Activated CD8-positive, alpha-beta T cell treated with anti-CD3 and anti-CD28 coated beads for 36 hours (primary cell): ENCODE measurements around the gene TRERF1. TPM values are rescaled to one million over a fixed set of nuclear protein-coding genes. Genes with fewer than 3 reads are reported as not detected.
A peak's percentile ranks its signal among the peaks of the same experiment; 100 is the strongest.

Source experiments
- ATAC-seq: fragments of 200-7000 bp; cut with Tn5 transposase; one replicate; pipeline ENCODE4 v1.10.0; 2021; ENCODE audit warnings: mild to moderate bottlenecking, moderate library complexity
- CTCF ChIA-PET: fragments of 350-600 bp; sonication (Branson Sonifier 250); formaldehyde crosslinking; loops from one replicate; lab custom pipeline; 2021; ENCODE audit warnings: antibody characterized with exemption; lab: Charles Lee
- POLR2A ChIA-PET: fragments of 350-600 bp; sonication (Branson Sonifier 250); formaldehyde crosslinking; loops from one replicate; lab custom pipeline; 2021; ENCODE audit warnings: antibody characterized with exemption; lab: Charles Lee
- DNase-seq: peaks from one replicate; pipeline ENCODE4 v3.0.0-alpha.2; 2020
- H3K27ac Mint-ChIP-seq: one replicate; pipeline ENCODE4 v1.8.0; 2021; ENCODE audit warnings: mild to moderate bottlenecking, mixed read lengths
- H3K27me3 Mint-ChIP-seq: one replicate; pipeline ENCODE4 v1.8.0; 2021; ENCODE audit warnings: mixed read lengths
- H3K36me3 Mint-ChIP-seq: one replicate; pipeline ENCODE4 v1.8.0; 2021; ENCODE audit warnings: low read depth, mixed read lengths
- H3K4me1 Mint-ChIP-seq: one replicate; pipeline ENCODE4 v1.8.0; 2021; ENCODE audit warnings: low read depth, mixed read lengths
- H3K4me3 Mint-ChIP-seq: one replicate; pipeline ENCODE4 v1.8.0; 2021; ENCODE audit warnings: mild to moderate bottlenecking, moderate library complexity, mixed read lengths
- H3K9me3 Mint-ChIP-seq: one replicate; pipeline ENCODE4 v1.8.0; 2021; ENCODE audit warnings: mixed read lengths
- intact Hi-C: fragments of 100-400 bp; cut with micrococcal nuclease; formaldehyde crosslinking; loops from one replicate; pipeline ENCODE4 v1.10.0; 2022
- total RNA-seq, 2 experiments: library from RNA; stranded (reverse); gene quantifications; one replicate each; pipeline ENCODE4 v1.2.3, GENCODE V29; 2021
- TF ChIP-seq, protein P1 (sequence below): fragments of 200-600 bp; IDR thresholded peaks from one replicate; pipeline ENCODE4 v1.8.0; 2022; ENCODE audit warnings: antibody characterized with exemption, mild to moderate bottlenecking

TRERF1 gene
- total RNA-seq, 2 experiments from 2014 or later = 6.5 to 6.9 TPM

DNA sequence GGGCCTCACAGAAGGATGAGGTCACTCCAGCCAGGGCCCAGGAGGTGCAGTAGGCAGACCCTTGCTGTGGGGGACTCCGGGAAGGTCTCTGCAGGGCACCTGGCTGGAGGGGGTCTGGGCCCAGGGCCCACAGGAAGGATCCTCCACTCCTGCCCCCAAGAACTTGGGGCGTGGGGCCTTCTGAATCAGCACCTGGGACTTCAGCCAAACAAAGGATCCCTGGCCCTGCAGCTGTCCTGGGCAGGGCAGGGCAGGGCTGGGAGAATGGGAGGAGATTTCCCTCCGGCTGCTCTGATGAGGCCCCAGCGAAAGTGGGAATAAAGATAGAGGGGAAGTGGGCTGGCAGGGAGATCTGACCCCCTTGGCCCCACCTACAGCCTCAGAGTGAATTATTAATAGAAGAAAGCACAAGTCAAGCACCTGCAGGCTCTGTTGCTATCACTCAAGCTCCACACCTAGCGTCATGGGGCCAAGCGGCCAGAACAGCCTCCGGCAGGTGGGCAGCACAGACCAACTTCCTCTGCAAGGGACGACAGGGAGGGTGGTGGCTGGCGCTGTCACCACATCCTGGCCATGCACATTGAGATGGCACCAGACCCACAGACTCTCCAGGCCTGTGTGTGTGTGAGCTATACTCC lies 172.5 kb downstream of the TRERF1 start:
- POLR2A ChIA-PET = interaction anchor here (0.7 to 1.4 kb wide), 6 partner anchors 14 to 269 kb away, joined by 3 to 5 read pairs (median 4); no protein-coding TSS in a partner anchor
- Mint-ChIP-seq H3K9me3 (no peaks in the 10 kb centered on the region), H3K4me1 (peaks cover 48% of the 10 kb centered on the region), H3K36me3 (peaks cover 1% of the 10 kb centered on the region), H3K4me3 (no peak overlapping the region), H3K27ac (peak overlapping the region; percentile 86), H3K27me3 (no peaks in the 10 kb centered on the region)
- CTCF ChIA-PET = interaction anchor here (1.2 to 5.9 kb wide), 3 partner anchors 18 to 268 kb away, joined by 3 to 32 read pairs (median 6); no protein-coding TSS in a partner anchor
- ATAC-seq (peak; percentile 58), DNase-seq (peak; percentile 67)
- TF ChIP-seq, protein P1, sequence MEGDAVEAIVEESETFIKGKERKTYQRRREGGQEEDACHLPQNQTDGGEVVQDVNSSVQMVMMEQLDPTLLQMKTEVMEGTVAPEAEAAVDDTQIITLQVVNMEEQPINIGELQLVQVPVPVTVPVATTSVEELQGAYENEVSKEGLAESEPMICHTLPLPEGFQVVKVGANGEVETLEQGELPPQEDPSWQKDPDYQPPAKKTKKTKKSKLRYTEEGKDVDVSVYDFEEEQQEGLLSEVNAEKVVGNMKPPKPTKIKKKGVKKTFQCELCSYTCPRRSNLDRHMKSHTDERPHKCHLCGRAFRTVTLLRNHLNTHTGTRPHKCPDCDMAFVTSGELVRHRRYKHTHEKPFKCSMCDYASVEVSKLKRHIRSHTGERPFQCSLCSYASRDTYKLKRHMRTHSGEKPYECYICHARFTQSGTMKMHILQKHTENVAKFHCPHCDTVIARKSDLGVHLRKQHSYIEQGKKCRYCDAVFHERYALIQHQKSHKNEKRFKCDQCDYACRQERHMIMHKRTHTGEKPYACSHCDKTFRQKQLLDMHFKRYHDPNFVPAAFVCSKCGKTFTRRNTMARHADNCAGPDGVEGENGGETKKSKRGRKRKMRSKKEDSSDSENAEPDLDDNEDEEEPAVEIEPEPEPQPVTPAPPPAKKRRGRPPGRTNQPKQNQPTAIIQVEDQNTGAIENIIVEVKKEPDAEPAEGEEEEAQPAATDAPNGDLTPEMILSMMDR = no peak
- intact Hi-C loops = no loop called here

DNA sequence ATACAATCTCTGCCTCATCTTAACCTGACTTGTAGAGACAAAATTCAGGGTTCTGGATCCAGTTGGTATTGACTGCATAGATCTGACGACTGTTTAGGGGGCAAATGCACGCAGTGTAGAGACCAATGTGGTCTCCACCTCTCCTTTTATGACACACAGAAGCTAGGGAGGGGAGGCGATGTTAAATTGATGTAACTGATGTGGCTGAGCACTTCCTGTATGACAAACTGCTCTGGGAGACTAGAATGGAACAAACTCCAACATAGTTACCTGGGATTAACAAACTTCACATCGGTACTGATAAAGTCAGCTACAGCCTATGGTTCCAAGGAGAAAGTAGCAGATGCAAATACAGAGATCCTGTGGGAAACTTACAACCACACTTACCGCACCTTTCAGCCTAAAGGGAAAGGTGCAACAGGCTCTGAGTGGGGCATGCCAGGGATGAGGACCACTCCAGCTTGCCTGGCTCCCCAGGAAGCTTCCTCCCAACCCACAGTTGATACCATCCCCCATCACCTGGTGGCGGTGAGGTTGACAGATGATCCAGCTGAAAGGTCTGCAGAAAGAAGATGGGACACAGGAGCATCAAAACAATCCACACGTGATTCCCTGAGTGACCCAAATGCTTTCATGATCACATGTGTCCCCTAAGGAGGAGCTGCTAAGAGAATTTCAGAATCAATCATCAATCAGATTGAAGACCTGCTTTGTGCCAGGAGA lies 173.4 kb downstream of the TRERF1 start:
- TF ChIP-seq, protein P1 = no peak
- intact Hi-C loops = no loop called here
- peak; percentile 83 for ATAC-seq
- H3K27ac Mint-ChIP-seq = peak overlapping the region; percentile 86
- H3K27me3 Mint-ChIP-seq = no peaks in the 10 kb centered on the region
- no peaks in the 10 kb centered on the region for H3K9me3 Mint-ChIP-seq
- H3K4me3 Mint-ChIP-seq = no peak overlapping the region
- peak; percentile 58 for DNase-seq
- ChIA-PET POLR2A (interaction anchor here (0.7 to 1.1 kb wide), 6 partner anchors 22 to 270 kb away, joined by 3 to 4 read pairs (median 3); no protein-coding TSS in a partner anchor), CTCF (interaction anchor here (0.8 to 5.9 kb wide), 3 partner anchors 31 to 269 kb away, joined by 3 to 32 read pairs (median 6); no protein-coding TSS in a partner anchor)
- peaks cover 1% of the 10 kb centered on the region for H3K36me3 Mint-ChIP-seq
- peaks cover 48% of the 10 kb centered on the region for H3K4me1 Mint-ChIP-seq

DNA sequence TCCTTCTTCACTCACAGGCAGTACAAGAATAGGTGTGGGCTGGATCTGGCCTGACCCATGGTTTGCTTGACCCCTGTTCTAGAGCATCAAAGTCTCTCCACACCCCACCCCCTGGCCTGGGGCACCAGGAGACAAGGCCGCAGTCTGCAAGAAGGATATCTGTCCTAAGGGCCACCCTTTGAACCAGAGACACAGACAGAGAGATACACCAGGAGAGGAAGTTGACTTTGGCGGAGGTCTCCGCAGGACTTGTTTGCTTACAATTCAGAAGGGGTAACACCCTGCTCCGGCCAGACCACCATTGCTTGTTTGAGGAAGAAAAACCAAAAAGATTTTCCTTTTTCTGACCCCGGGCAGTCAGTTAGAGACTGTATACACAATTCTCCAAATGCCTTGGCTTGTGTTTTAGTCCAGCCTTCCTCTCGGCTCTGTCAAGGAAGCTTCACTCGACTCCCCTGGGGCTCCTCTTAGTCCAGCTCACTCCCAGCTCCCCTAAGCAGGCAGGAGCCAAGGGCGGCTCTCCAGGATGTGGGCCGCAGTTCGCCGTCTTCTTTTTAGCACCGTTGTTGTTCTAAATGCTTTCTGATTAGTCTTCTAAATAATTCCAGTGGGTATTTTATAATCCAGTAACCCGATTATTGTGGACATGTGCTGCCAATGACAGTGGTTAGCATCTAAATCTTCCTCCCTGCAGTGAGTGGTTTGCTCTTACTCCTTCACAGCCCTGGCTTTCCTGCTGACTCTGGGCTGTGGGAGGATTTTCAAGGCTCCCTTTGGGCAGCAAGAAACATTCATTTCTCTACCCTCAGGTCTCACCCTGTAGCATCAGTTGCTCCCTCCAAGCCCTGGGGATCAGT lies 175.5 kb downstream of the TRERF1 start:
- ChIA-PET CTCF (interaction anchor here (5.9 kb wide), 1 partner anchor 271 kb away, joined by 32 read pairs; no protein-coding TSS in a partner anchor), POLR2A (no interaction called here)
- H3K27ac Mint-ChIP-seq = peak overlapping the region; percentile 43
- H3K36me3 Mint-ChIP-seq = no peaks in the 10 kb centered on the region
- DNase-seq (no peak), ATAC-seq (no peak)
- TF ChIP-seq, protein P1 = no peak
- H3K27me3 Mint-ChIP-seq = no peaks in the 10 kb centered on the region
- no peak overlapping the region for H3K4me3 Mint-ChIP-seq
- no peaks in the 10 kb centered on the region for H3K9me3 Mint-ChIP-seq
- peaks cover 41% of the 10 kb centered on the region for H3K4me1 Mint-ChIP-seq
- intact Hi-C loops = no loop called here

DNA sequence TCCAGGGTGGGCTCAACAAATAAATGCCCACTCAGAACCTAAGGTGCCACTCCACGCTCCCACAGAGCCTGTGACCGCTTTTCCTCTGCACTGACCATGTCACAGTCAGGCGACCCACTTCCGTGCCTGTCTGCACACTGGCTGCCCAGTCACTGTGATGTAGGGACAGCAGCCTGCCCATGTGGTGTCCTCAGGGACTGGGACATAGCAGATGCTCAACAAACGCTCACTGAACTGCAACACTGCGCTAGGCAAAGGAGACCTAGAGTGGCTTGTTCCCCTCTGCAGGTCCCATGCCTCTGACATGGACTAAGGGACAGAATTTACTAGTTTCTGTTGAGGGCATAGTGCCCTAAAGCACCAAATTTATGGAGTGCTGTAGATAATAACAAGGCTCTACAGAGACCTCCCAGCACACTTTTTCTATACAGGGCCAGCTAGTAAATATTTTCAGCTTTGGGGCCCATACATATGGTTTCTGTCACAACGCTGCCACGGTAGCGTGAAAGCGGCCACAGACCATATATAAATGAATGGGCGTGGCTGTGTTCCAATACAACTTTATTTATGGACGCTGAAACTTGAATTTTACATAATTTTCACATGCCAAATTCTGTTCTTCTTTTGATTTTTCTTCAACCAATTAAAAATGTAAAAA lies 176.2 kb downstream of the TRERF1 start:
- no peak overlapping the region for H3K4me3 Mint-ChIP-seq
- no peaks in the 10 kb centered on the region for H3K36me3 Mint-ChIP-seq
- H3K27ac Mint-ChIP-seq = no peak overlapping the region
- H3K27me3 Mint-ChIP-seq = no peaks in the 10 kb centered on the region
- no peak for ATAC-seq
- TF ChIP-seq, protein P1 = no peak
- ChIA-PET POLR2A (no interaction called here), CTCF (no interaction called here)
- intact Hi-C loops = no loop called here
- H3K9me3 Mint-ChIP-seq = no peaks in the 10 kb centered on the region
- peaks cover 34% of the 10 kb centered on the region for H3K4me1 Mint-ChIP-seq
- no peak for DNase-seq
